Measurements from ENCODE around the gene RIMBP2. TPM values are rescaled to one million over a fixed set of nuclear protein-coding genes. Genes with fewer than 3 reads are reported as not detected.

RIMBP2 gene
- polyA plus RNA-seq, 1 donor (not counting 4 experiments of a cell fraction or from before 2014, with no cell fraction given): 0.16 TPM

- Histone ChIP-seq H3K9me3 (ENCODE audit: control insufficient read depth, low read depth, low read length) (peaks cover 8% of the 10 kb centered on the region), H2AFZ (ENCODE audit: control insufficient read depth, low read length) (no peak overlapping the region), H3K9ac (ENCODE audit: control insufficient read depth, extremely low read depth, insufficient read depth, low read length) (no peak overlapping the region), H3K27me3 (ENCODE audit: control insufficient read depth, extremely low read depth, insufficient read depth, low read length) (no peaks in the 10 kb centered on the region), H3K4me2 (ENCODE audit: control insufficient read depth, extremely low read depth, insufficient read depth, low read depth, low read length) (no peak overlapping the region), H3K27ac (ENCODE audit: control insufficient read depth, insufficient read depth, low read length) (no peak overlapping the region), H3K36me3 (ENCODE audit: control insufficient read depth in 2 of 2, extremely low read depth in 1 of 2, insufficient read depth in 2 of 2, low read length in 2 of 2) (no peaks in the 10 kb centered on the region), H3K4me1 (ENCODE audit: control insufficient read depth, extremely low read depth, insufficient read depth, low read length) (no peaks in the 10 kb centered on the region), H3K79me2 (ENCODE audit: control insufficient read depth, insufficient read depth, low read length) (no peaks in the 10 kb centered on the region), H3K9me1 (ENCODE audit: control insufficient read depth, extremely low read depth, insufficient read depth, low read length) (no peaks in the 10 kb centered on the region), H3K4me3 (ENCODE audit: control insufficient read depth in 2 of 3, extremely low read depth in 1 of 3, insufficient read depth in 2 of 3, low read depth in 1 of 3, low read length in 3 of 3) (no peak overlapping the region), H4K20me1 (ENCODE audit: control insufficient read depth, extremely low read depth, insufficient read depth, low read length) (no peaks in the 10 kb centered on the region)
- TF ChIP-seq, protein P1, sequence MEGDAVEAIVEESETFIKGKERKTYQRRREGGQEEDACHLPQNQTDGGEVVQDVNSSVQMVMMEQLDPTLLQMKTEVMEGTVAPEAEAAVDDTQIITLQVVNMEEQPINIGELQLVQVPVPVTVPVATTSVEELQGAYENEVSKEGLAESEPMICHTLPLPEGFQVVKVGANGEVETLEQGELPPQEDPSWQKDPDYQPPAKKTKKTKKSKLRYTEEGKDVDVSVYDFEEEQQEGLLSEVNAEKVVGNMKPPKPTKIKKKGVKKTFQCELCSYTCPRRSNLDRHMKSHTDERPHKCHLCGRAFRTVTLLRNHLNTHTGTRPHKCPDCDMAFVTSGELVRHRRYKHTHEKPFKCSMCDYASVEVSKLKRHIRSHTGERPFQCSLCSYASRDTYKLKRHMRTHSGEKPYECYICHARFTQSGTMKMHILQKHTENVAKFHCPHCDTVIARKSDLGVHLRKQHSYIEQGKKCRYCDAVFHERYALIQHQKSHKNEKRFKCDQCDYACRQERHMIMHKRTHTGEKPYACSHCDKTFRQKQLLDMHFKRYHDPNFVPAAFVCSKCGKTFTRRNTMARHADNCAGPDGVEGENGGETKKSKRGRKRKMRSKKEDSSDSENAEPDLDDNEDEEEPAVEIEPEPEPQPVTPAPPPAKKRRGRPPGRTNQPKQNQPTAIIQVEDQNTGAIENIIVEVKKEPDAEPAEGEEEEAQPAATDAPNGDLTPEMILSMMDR (optimal IDR thresholded peaks at IDR 0.05 in 1 of 3, IDR thresholded peaks at IDR 0.05 in 1 of 3, conservative IDR thresholded peaks at IDR 0.05 in 1 of 3; ENCODE audit: extremely low read depth in 1 of 3, insufficient read depth in 2 of 3, low read length in 3 of 3): no peak
- no peak for TF ChIP-seq EZH2 (IDR thresholded peaks at IDR 0.05; ENCODE audit: low read length)
- dilution Hi-C loops (cut with MboI; ENCODE audit: extremely low pct_ligation_motif_present, low sequenced_read_pairs): no loop called here
- DNase-seq (ENCODE audit: low read depth, low spot score) (no peak), FAIRE-seq (no peak)
Measured at GRCh38 chr12:130640901-130641300, 75.2 kb downstream of the RIMBP2 start.

DNA sequence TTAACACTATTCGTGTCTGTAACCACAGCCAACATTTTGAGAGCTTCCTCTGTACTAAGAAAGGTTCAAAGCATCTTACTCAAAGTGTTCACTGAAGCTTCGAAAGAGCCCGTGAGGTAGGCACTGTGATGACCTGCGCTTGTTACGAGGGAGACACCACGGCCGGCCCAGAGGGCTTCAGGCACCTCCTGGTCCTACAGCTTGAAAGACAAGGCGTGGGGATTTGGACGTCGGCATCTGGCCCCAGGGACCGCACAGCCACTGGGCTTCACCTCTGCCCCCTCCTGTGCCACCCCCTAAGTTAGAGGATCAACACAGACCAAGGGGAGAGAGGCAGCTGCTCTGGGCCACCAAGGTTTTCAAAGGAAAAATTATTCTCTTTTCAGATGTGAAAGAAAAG lies 75.6 kb downstream of the RIMBP2 start:
- Histone ChIP-seq H4K20me1 (ENCODE audit: control insufficient read depth, extremely low read depth, insufficient read depth, low read length) (no peaks in the 10 kb centered on the region), H3K27ac (ENCODE audit: control insufficient read depth, insufficient read depth, low read length) (no peak overlapping the region), H3K4me3 (ENCODE audit: control insufficient read depth in 2 of 3, extremely low read depth in 1 of 3, insufficient read depth in 2 of 3, low read depth in 1 of 3, low read length in 3 of 3) (no peak overlapping the region), H3K4me1 (ENCODE audit: control insufficient read depth, extremely low read depth, insufficient read depth, low read length) (no peaks in the 10 kb centered on the region), H3K9ac (ENCODE audit: control insufficient read depth, extremely low read depth, insufficient read depth, low read length) (no peak overlapping the region), H2AFZ (ENCODE audit: control insufficient read depth, low read length) (no peak overlapping the region), H3K4me2 (ENCODE audit: control insufficient read depth, extremely low read depth, insufficient read depth, low read depth, low read length) (no peak overlapping the region), H3K9me1 (ENCODE audit: control insufficient read depth, extremely low read depth, insufficient read depth, low read length) (no peaks in the 10 kb centered on the region), H3K79me2 (ENCODE audit: control insufficient read depth, insufficient read depth, low read length) (no peaks in the 10 kb centered on the region), H3K27me3 (ENCODE audit: control insufficient read depth, extremely low read depth, insufficient read depth, low read length) (no peaks in the 10 kb centered on the region), H3K9me3 (ENCODE audit: control insufficient read depth, low read depth, low read length) (peaks cover 8% of the 10 kb centered on the region), H3K36me3 (ENCODE audit: control insufficient read depth in 2 of 2, extremely low read depth in 1 of 2, insufficient read depth in 2 of 2, low read length in 2 of 2) (no peaks in the 10 kb centered on the region)
- dilution Hi-C loops (cut with MboI; ENCODE audit: extremely low pct_ligation_motif_present, low sequenced_read_pairs): no loop called here
- FAIRE-seq: no peak
- DNase-seq (ENCODE audit: low read depth, low spot score): no peak
- TF ChIP-seq, protein P1 (optimal IDR thresholded peaks at IDR 0.05 in 1 of 3, IDR thresholded peaks at IDR 0.05 in 1 of 3, conservative IDR thresholded peaks at IDR 0.05 in 1 of 3; ENCODE audit: extremely low read depth in 1 of 3, insufficient read depth in 2 of 3, low read length in 3 of 3): no peak
- no peak for TF ChIP-seq EZH2 (IDR thresholded peaks at IDR 0.05; ENCODE audit: low read length)
